Common myeloid progenitor, CD34-positive (primary cell): Measurements from ENCODE around the gene TRPT1.
A peak's percentile ranks its signal among the peaks of the same experiment; 100 is the strongest.

Experiments used
- CTCF ChIA-PET: fragments of 350-600 bp; sonication (Branson Sonifier 250); formaldehyde crosslinking; loops from one replicate; lab custom pipeline; 2021; ENCODE audit warnings: antibody characterized with exemption; lab: Charles Lee
- POLR2A ChIA-PET: fragments of 350-600 bp; sonication (Branson Sonifier 250); formaldehyde crosslinking; loops from one replicate; lab custom pipeline; 2021; ENCODE audit warnings: antibody characterized with exemption; lab: Charles Lee
- DNase-seq, 3 donors: peaks; one replicate each; pipeline versions ENCODE4 v3.0.0 to v3.0.0-alpha.2; 2013
- H3K27ac ChIP-seq, 2 experiments: 1 replicate in 1 of 2; 2 replicates in 1 of 2; pipeline ENCODE4 v1.7.0; 2013; ENCODE audit warnings: inconsistent platforms in 2 of 2, low read length in 2 of 2, mild to moderate bottlenecking in 2 of 2, low read depth in 1 of 2, moderate library complexity in 1 of 2; ENCODE audit not compliant: severe bottlenecking in 2 of 2, insufficient read depth in 1 of 2, poor library complexity in 1 of 2
- H3K27me3 ChIP-seq, 5 experiments: replicated peaks in 2 of 5; 1 replicate in 3 of 5; 2 replicates in 2 of 5; pipeline versions ENCODE4 v1.6.1 to v1.7.0; 2013; ENCODE audit warnings: low read length in 4 of 5, mild to moderate bottlenecking in 2 of 5, moderate library complexity in 2 of 5, inconsistent platforms in 1 of 5; ENCODE audit not compliant: insufficient read depth in 5 of 5, control insufficient read depth in 4 of 5
- H3K36me3 ChIP-seq, 4 experiments: 1 replicate in 2 of 4; 2 replicates in 2 of 4; pipeline versions ENCODE4 v1.6.1 to v1.7.0; 2013; ENCODE audit warnings: low read length in 3 of 4, control low read depth in 1 of 4, mild to moderate bottlenecking in 1 of 4; ENCODE audit not compliant: control insufficient read depth in 4 of 4, insufficient read depth in 4 of 4
- H3K4me1 ChIP-seq, 4 experiments: 1 replicate in 3 of 4; 2 replicates in 1 of 4; pipeline versions ENCODE4 v1.6.1 to v1.7.1; 2013; ENCODE audit warnings: low read length in 3 of 4, mild to moderate bottlenecking in 3 of 4, control low read depth in 1 of 4, inconsistent platforms in 1 of 4, moderate library complexity in 1 of 4; ENCODE audit not compliant: control insufficient read depth in 4 of 4, insufficient read depth in 4 of 4; ENCODE audit errors: control extremely low read depth in 1 of 4
- H3K4me3 ChIP-seq, 7 experiments: 1 replicate in 4 of 7; 2 replicates in 3 of 7; pipeline versions ENCODE4 v1.5.1 to v1.7.0; 2013; ENCODE audit warnings: mild to moderate bottlenecking in 7 of 7, low read length in 6 of 7, moderate library complexity in 6 of 7, inconsistent platforms in 2 of 7, low read depth in 2 of 7, control low read depth in 1 of 7; ENCODE audit not compliant: insufficient read depth in 4 of 7, control insufficient read depth in 1 of 7; ENCODE audit errors: extremely low read depth in 1 of 7
- H3K9me3 ChIP-seq, 5 experiments: 1 replicate in 4 of 5; 2 replicates in 1 of 5; pipeline versions ENCODE4 v1.6.1 to v1.7.1; 2013; ENCODE audit warnings: low read length in 4 of 5, mild to moderate bottlenecking in 2 of 5, inconsistent platforms in 1 of 5, low read depth in 1 of 5, moderate library complexity in 1 of 5; ENCODE audit not compliant: control insufficient read depth in 4 of 5, insufficient read depth in 2 of 5; ENCODE audit errors: control extremely low read depth in 1 of 5
- WGBS: methylation state at CpG from one replicate; pipeline ENCODE4 v1.1.5; 2013; ENCODE audit not compliant: insufficient coverage; 5-methylcytosine and 5-hydroxymethylcytosine counted together

The TRPT1 gene

GRCh38 chr11:64237484-64237951 lies 11.5 kb upstream of the TRPT1 start:
- Histone ChIP-seq H3K4me1 (peaks cover 2 to 42% (median 36%) of the 10 kb centered on the region in 4 experiments), H3K27me3 (no peaks in the 10 kb centered on the region), H3K27ac (no peak overlapping the region), H3K9me3 (no peaks in the 10 kb centered on the region), H3K36me3 (peaks cover 0 to 19% (median 16%) of the 10 kb centered on the region in 4 experiments), H3K4me3 (no peak overlapping the region)
- no peak for DNase-seq
- CTCF ChIA-PET: interaction anchor here (1.6 to 2.8 kb wide), 3 partner anchors 10 to 32 kb away, joined by 6 to 15 read pairs (median 7); partner anchors contain the start of gene FERMT3
- WGBS: 100% methylated on average over 3 of the region's 12 CpGs
- POLR2A ChIA-PET: no interaction called here

- WGBS: 95% methylated on average over 8 of the region's 12 CpGs
- CTCF ChIA-PET: interaction anchor here (1.1 to 3.2 kb wide), 5 partner anchors 9 to 30 kb away, joined by 3 to 13 read pairs (median 6); partner anchors contain the start of gene FERMT3
- peaks cover 2 to 42% (median 41%) of the 10 kb centered on the region in 4 experiments for H3K4me1 ChIP-seq
- POLR2A ChIA-PET: interaction anchor here (0.8 to 1.2 kb wide), 2 partner anchors 29 to 31 kb away, joined by 3 read pairs; partner anchors contain the start of gene FERMT3
- no peak for DNase-seq
- peak overlapping the region in 1 of 2 experiments; percentile 58 for H3K27ac ChIP-seq
- H3K27me3 ChIP-seq: no peaks in the 10 kb centered on the region
- H3K36me3 ChIP-seq: peaks cover 0 to 17% (median 16%) of the 10 kb centered on the region in 4 experiments
- H3K4me3 ChIP-seq: peak overlapping the region in 6 of 7 experiments; percentile 35 to 84 (median 72)
- no peaks in the 10 kb centered on the region for H3K9me3 ChIP-seq
Measured at GRCh38 chr11:64235437-64236161, 9.6 kb upstream of the TRPT1 start.

GRCh38 chr11:64234647-64235379 lies 8.8 kb upstream of the TRPT1 start:
- Histone ChIP-seq H3K9me3 (no peaks in the 10 kb centered on the region), H3K4me3 (peak overlapping the region; percentile 29 to 84 (median 70)), H3K27ac (peak overlapping the region in 1 of 2 experiments; percentile 58), H3K4me1 (peaks cover under 1 to 40% (median 37%) of the 10 kb centered on the region in 4 experiments), H3K36me3 (peaks cover 0 to 17% (median 16%) of the 10 kb centered on the region in 4 experiments), H3K27me3 (no peaks in the 10 kb centered on the region)
- under 1% methylated on average over 50 of the region's 80 CpGs for WGBS
- ChIA-PET POLR2A (interaction anchor here (0.5 to 1.0 kb wide), 3 partner anchors 27 to 1453 kb away, joined by 3 read pairs; no protein-coding TSS in a partner anchor), CTCF (interaction anchor here (2.1 to 3.2 kb wide), 2 partner anchors 10 to 29 kb away, joined by 11 to 13 read pairs; partner anchors contain the start of gene FERMT3)
- peak in 2 of 3 donors; percentile 61 to 74 for DNase-seq

GRCh38 chr11:64233913-64234586 lies 8.1 kb upstream of the TRPT1 start, which contains the start of gene VEGFB:
TSS of gene VEGFB (plus strand) at chr11:64234584. CDS start at chr11:64234834, 250 bp downstream.
- peak within 1 kb of the TSS in 1 of 2 experiments; percentile 58 for H3K27ac ChIP-seq
- no peaks in the 10 kb centered on the region for H3K9me3 ChIP-seq
- peaks cover 0 to 44% (median 41%) of the 10 kb centered on the region in 4 experiments for H3K4me1 ChIP-seq
- H3K27me3 ChIP-seq: no peaks in the 10 kb centered on the region
- ChIA-PET POLR2A (interaction anchor here (1.0 kb wide), 1 partner anchor 26 kb away, joined by 3 read pairs; no protein-coding TSS in a partner anchor), CTCF (interaction anchor here (1.3 to 5.4 kb wide), 3 partner anchors 11 to 28 kb away, joined by 6 to 58 read pairs (median 13); partner anchors contain the start of gene FERMT3)
- H3K4me3 ChIP-seq: peak within 1 kb of the TSS; percentile 29 to 84 (median 70)
- 9% methylated on average over 47 of the region's 62 CpGs for WGBS
- H3K36me3 ChIP-seq: peaks cover 0 to 21% (median 16%) of the 10 kb centered on the region in 4 experiments
- peak in 2 of 3 donors; percentile 54 to 60 for DNase-seq

GRCh38 chr11:64232967-64233315 lies 7.0 kb upstream of the TRPT1 start:
- H3K4me1 ChIP-seq: peaks cover 0 to 44% (median 42%) of the 10 kb centered on the region in 4 experiments
- no peak overlapping the region for H3K4me3 ChIP-seq
- ChIA-PET CTCF (interaction anchor here (0.6 to 5.4 kb wide), 5 partner anchors 13 to 1367 kb away, joined by 3 to 58 read pairs (median 6); partner anchors contain the start of gene FERMT3), POLR2A (no interaction called here)
- no peak overlapping the region for H3K27ac ChIP-seq
- DNase-seq: no peak
- H3K36me3 ChIP-seq: peaks cover 0 to 11% (median 6%) of the 10 kb centered on the region in 4 experiments
- H3K27me3 ChIP-seq: no peaks in the 10 kb centered on the region
- no peaks in the 10 kb centered on the region for H3K9me3 ChIP-seq
- WGBS: 92% methylated on average over 6 of the region's 8 CpGs
